ENCODE results near the gene SEMA3B.
"Not testable (repeated sequence)": the region's sequence is repeated elsewhere in the genome, so short reads cannot be mapped to it uniquely, and the experiment has no call there.

The SEMA3B gene

GRCh38 chr3:50274371-50275104 is 5.6 kb downstream of the SEMA3B start:
- peak; percentile 51 for DNase-seq

DNA sequence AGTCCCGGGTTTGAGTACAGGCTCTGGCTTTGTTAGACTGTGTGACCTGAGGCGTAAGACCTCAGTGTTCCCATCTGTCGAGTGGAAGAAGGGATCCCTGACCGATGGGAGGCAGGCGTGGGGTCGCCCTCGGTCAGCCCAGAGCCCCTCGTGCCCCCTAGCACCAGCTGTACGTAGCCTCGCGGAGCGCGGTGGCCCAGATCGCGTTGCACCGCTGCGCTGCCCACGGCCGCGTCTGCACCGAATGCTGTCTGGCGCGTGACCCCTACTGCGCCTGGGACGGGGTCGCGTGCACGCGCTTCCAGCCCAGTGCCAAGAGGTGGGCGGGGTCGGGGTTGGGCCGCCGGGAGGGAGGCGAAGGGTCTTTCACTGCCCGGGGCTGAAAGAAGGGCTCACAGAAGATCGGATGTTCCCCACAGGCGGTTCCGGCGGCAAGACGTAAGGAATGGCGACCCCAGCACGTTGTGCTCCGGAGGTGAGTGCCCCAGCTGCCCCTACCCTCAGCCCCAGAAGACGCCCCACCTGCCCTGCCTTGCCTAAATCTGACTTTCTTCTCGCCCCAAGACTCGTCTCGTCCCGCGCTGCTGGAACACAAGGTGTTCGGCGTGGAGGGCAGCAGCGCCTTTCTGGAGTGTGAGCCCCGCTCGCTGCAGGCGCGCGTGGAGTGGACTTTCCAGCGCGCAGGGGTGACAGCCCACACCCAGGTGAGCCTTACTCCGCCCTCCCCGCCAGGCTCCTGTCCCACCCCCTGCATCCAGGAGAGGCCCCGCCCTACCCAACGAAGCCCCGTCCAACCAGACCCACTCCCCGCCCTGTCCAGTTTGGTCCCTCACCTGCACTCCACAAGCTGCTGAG is 6.4 kb downstream of the SEMA3B start:
- no peak for DNase-seq

DNA sequence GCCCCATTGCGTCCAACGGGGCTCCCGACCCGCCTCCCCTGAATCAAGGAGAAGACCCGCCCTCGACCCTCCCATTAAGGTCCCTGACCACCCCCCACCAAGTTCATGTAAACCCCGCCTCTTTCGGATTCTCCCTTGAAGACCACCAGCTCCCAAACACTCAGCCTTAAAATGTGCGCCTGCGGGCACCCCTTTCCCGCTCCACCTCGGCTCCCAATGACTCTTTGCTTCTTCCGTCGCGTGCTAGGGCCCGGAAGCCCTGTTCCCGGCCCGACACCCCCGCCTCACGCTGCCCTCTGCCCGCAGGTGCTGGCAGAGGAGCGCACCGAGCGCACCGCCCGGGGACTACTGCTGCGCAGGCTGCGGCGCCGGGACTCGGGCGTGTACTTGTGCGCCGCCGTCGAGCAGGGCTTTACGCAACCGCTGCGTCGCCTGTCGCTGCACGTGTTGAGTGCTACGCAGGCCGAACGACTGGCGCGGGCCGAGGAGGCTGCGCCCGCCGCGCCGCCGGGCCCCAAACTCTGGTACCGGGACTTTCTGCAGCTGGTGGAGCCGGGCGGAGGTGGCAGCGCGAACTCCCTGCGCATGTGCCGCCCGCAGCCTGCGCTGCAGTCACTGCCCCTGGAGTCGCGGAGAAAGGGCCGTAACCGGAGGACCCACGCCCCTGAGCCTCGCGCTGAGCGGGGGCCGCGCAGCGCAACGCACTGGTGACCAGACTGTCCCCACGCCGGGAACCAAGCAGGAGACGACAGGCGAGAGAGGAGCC is 7.2 kb downstream of the SEMA3B start:
- no peak for DNase-seq

DNA sequence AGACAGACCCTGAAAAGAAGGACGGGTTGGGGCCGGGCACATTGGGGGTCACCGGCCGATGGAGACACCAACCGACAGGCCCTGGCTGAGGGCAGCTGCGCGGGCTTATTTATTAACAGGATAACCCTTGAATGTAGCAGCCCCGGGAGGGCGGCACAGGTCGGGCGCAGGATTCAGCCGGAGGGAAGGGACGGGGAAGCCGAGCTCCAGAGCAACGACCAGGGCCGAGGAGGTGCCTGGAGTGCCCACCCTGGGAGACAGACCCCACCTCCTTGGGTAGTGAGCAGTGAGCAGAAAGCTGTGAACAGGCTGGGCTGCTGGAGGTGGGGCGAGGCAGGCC is 7.8 kb downstream of the SEMA3B start:
- no peak for DNase-seq

- no peak for DNase-seq
Observed at GRCh38 chr3:50278123-50278879, 9.4 kb downstream of the SEMA3B start.

GRCh38 chr3:50278880-50279224 is 9.9 kb downstream of the SEMA3B start, which contains the start of gene LSMEM2:
TSS of gene LSMEM2 (plus strand) at chr3:50279087. CDS start at chr3:50279114, 27 bp downstream.
- DNase-seq = no peak

DNA sequence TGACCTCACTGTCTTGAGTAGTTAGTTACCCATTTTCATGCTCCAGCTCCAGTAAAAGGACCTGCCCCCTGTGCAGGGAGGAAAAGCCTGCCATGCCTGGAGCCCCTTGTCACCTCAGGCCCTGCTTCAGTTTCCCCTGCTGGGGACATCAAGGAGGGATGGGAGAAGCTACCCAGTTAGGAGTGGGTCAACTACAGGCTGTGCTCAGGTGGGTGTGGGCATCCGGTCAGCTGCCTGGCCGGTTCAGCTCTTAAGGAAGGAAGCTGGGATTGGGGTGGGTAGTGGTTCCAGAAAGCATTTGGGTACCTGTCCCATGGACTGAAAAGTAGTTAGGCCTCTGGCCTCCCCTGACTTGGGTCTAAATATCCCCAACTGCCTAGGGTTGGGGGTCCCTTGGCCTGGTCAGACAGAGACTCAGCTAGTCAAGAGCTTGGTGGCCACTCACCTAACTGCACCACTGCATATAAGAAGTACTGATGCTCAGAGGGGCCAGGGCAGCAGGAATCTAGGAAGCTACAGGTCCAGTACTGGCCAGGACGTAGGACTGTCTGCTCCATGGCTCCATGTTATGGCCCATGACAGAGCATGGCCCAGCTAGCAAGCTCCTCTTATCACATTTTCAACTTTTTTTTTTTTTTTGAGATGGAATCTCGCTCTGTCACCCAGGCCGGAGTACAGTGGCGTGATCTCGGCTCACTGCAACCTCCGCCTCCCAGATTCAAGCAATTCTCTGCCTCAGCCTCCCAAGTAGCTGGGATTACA is 10.5 kb downstream of the SEMA3B start:
- no peak for DNase-seq

DNA sequence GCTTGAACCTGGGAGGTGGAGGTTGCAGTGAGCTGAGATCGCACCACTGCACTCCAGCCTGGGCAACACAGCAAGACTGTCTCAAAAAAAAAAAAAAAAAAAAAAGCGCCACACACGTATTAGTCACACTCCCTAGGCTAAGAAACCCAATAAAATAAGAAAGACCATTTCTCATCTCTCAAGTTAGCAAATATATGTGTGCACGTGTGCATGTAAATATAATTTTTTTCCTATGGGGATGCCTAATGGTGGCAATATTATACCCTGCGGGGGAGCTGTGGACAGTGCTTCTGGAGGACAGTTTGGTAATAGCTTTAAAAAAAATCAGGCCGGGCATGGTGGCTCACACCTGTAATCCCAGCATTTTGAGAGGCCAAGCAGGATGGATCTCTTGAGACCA is 15.2 kb downstream of the SEMA3B start:
- not testable (repeated sequence) for DNase-seq

DNA sequence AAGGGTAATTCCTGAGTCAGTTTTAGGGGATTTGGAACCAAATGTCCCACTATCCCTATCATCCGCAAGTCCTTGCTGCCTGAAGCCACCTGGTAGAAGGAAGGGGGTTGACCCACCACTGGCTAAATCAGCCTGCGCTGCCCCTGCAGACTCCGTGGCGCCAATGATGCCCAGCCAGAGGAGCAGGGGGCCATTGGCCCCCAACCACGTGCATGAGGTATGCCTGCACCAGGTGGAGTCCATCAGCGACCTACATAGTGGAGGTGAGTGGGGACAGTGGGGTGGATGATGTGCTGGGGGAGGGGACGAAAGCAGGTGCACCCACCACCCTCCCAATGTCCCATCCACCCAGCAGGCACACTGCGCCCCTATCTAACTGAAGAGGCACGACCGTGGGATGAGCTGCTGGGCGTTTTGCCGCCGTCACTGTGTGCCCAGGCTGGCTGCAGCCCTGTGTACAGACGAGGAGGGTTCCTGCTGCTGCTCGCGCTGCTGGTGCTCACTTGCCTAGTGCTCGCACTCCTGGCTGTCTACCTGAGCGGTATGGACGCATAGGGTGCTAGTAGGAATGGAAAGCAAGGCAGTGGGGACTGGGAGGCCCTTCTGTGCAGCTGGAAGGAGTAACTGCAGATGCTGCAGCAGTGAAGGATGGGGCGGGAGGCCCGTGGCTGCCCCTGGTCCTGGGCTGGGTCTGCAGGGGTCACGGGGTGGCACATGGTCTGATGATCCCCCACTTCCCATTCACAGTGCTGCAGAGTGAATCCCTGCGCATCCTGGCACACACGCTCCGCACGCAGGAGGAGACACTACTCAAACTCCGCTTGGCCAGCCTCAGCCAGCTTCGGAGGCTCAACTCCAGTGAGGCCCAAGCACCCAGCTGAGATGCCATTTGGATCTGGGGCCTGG is 17.6 kb downstream of the SEMA3B start:
- DNase-seq = no peak

DNA sequence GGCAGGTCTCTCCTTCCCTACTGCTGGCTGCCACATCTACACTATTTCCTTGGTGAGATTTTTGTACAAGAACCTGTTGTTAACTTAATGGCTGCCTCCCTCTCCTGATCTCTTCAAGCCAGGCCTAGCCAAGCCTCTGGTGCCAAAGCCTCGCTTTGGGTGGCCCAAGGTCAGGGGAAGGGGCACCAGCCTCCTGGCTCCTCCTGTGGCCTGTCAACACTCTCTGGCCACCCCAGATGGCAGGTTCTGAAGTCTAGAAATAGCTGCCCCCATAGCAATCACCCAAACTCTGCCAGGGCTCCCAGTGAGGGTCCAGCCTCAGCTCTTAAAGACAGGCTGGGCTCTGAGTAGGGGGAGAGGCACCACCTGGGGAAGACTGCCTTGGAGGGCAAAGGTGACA is 18.3 kb downstream of the SEMA3B start:
- no peak for DNase-seq

DNA sequence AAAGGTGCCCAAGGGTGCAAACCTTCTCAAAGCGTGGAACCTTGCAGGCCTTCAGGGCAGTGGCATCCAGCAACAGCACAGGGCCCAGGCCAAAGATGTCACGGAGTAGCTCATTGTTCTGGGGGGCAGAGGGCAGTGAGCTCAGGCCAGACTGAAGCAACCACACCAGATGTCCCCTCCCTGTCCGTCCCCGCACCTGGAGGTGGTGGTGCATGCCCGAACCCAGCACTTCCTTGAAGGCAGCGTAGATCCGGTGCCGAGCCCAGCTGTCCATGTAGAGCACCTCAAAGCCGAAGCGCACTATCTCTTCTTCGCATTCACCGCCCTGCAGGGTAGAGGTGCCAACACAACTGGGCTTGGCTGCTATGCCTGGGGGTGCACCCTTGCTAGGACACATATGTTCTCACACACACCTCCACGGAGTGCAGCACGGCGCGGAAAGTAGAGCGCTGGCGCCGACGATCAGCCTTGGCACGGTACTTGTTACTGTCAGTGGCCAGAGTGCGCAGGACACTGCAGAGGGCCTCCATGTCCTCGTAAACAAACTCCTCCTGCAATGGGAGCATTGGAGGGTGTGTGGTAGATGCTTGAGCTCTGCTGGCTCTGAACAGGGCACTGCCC is 19.6 kb downstream of the SEMA3B start:
- no peak for DNase-seq

GRCh38 chr3:50289130-50289529 is 20.2 kb downstream of the SEMA3B start:
- DNase-seq = no peak

DNA sequence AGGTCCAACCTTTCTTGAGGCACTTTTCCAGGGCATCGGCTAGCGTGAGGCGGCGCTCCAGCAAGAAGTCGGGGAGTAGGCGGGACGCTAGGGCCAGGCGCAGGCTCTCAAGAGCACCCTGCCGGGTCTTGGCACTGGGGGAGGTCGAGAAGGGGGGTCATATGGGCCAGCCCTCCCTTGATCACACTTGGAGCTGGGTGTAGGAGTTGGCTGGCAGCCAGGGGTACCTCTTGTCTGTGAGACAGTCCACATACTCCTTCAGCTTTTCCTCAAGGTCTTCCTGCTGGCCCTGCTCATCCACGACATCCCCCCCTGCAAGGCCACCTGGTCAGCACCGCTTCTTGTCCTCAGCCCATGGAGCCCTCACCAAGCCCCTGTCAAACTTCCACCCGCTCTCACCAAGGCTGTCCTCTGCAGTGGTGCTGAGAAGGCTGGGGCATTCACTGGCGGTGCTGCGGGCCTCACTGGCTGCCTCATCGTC is 21.3 kb downstream of the SEMA3B start:
- no peak for DNase-seq

GRCh38 chr3:50292159-50293078 is 23.5 kb downstream of the SEMA3B start, which contains the start of gene IFRD2:
TSS of gene IFRD2 (minus strand) at chr3:50292429. CDS start at chr3:50292274, 155 bp downstream.
- DNase-seq = peak; percentile 78

- DNase-seq = no peak
Observed at GRCh38 chr3:50293079-50293801, 24.3 kb downstream of the SEMA3B start.

GRCh38 chr3:50294089-50294488 is 25.1 kb downstream of the SEMA3B start:
- no peak for DNase-seq

DNA sequence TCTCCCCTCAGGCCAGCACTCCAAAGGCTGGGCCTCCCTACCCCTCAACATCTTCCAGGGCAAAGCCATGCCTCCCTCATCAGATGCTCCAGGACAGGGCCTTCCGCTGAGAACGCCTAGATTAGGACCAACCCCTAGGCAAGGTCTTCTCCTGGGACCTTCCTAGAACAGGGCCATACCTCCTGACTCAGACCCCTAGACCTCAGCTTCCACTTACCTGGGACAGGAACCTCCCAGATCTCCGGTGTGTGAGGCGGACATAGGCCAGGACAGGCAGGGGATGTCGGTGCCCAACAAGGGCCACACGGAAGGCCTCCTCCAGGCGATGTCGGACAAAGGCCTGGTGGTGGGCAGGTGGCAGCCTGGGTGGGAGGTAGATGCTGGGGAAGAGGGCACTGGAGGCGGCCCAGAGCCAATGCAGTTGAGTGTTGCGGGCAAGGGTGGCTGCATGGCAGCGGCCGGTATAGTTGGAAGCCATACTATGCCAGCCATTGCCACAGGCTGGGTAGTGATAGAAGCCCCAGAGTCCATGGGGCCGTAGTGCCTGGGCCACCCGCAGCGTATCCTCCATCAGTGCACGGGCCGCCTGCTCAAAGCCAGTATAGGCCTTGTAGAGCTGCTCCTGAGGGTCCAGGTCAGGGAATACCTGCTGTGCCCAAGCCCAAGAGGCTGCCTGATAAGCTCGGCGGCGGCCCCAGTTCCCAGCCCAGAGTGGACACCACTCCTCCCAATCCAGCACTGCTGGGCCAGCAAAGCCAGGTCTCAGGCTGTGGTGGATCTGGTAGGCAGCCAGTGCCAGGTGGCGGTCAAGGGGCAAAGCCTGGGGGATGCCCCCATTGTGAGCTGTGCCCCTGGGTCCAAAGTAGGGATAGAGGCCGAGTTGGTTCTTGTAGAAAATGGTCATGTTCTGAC is 25.8 kb downstream of the SEMA3B start:
- DNase-seq = no peak
